Measurements from ENCODE around the gene LGALS9.

Gene LGALS9

GRCh38 chr17:27630607-27631410 is at the start of gene LGALS9:
TSS of gene LGALS9 (plus strand) at chr17:27631188. CDS start at chr17:27631266, 78 bp downstream.
- DNase-seq, result no peak

- DNase-seq, result no peak
Measured at GRCh38 chr17:27582696-27583095, 48.3 kb upstream of the LGALS9 start.

- DNase-seq, result no peak
Measured at GRCh38 chr17:27585153-27585681, 45.8 kb upstream of the LGALS9 start.

- DNase-seq, result no peak
Measured at GRCh38 chr17:27585792-27586191, 45.2 kb upstream of the LGALS9 start.

- DNase-seq, result no peak
Measured at GRCh38 chr17:27586203-27586721, 44.7 kb upstream of the LGALS9 start.

DNA sequence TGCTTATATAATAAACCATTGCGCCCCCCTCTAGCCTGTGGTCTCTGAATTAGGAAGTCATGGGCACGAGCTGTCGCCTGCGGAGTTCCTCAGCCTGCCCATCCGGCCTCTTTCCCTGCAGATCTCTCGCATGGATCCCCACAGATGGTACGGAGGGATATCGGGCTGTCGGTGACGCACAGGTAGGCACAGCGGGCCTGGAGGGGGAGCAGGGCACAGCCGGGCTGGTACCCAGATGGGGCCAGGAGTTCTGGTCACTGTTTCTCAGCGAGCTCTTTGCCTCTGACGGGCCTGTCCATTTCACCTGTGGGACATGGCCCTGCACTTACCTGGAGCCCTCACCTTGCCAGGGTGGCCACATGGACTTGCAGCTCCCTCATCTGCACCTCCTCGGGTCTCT is 42.6 kb upstream of the LGALS9 start:
- DNase-seq, result no peak

DNA sequence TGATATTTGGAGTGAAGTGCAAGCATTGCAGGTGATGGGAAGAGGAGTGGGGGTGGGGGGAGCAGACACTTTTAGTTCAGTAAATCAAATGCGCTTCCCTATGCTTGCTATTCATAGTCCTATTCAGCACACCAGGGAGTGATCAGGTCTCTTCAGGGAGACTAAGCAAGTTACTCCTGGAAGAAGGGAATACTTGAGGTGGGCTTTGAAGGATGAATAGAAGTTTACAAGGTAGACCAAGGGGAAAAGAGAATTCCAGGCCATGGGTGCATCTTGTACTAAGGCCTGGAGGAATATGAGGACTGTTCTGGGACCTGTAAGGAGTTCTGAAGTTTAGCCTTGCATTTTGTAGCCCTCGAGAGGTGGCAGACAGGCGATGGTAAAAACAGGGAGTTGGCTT is 40.1 kb upstream of the LGALS9 start:
- DNase-seq, result no peak

DNA sequence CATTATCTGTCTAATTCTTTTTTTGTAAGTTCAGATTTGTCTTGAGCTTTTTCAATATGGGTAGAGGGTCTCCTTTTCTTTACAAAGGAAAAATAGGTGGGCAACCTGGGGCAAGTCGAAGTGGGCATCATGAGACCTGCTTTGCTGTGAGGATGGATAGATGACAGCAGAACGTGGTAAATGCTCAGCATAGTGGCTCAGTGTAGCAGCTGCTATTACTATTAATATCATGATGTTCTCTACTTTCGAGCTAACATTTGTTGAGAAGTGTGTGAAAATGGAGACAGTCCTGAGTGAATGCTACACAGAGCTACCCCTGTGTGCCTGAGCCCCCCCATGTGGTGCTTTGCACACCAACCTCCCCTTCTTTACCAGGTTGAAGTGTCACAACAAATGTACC is 39.0 kb upstream of the LGALS9 start:
- DNase-seq, result no peak

DNA sequence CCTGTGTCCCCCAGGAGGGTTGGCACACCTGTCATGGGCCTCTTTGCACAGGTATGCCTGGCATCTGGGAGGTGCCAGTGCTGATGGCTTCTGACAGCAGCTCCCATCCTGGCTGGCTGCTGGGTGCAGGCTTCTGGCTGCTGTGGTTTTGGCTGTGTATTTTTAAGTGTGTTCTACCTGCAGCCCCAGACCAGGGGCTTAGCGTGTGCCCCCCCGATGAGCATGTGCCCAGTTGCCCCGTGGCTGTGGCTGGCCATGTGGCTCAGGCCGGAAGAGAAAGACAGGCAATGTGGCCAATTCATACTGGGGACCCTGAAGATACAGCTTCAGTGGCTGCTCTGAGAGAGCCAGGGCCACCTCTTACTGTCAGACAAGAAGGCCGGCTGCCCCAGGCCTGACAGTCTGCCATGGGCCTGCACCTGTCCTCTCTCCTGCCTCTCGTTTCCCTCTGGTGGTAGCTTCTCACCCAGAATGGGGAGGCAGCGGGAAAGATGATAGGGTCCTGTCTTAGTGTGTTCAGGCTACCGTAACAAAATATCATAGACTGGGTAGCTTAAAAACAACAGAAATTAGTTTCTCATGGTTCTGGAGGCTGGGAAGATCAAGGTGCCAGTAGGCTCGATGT is 37.6 kb upstream of the LGALS9 start:
- no peak for DNase-seq

- DNase-seq, result no peak
Measured at GRCh38 chr17:27593857-27594255, 37.1 kb upstream of the LGALS9 start.

GRCh38 chr17:27595208-27595607 is 35.8 kb upstream of the LGALS9 start:
- no peak for DNase-seq

GRCh38 chr17:27596096-27596495 is 34.9 kb upstream of the LGALS9 start:
- no peak for DNase-seq

GRCh38 chr17:27596566-27597187 is 34.3 kb upstream of the LGALS9 start:
- no peak for DNase-seq

DNA sequence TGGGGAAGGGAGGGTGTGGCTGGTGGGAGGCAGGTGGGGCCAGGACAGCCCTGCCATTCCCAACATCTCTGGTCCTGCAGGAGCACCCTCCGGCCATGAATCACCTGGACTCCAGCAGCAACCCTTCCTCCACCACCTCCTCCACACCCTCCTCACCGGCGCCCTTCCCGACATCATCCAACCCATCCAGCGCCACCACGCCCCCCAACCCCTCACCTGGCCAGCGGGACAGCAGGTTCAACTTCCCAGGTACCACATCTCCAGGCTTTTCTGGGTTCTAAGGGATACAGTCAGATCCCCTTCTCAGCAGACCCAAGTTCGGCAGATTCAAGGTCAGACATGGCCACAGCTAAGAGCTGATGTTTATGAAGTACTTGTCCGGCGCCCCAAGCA is 33.8 kb upstream of the LGALS9 start:
- DNase-seq, result no peak

GRCh38 chr17:27597783-27598320 is 33.1 kb upstream of the LGALS9 start:
- no peak for DNase-seq

DNA sequence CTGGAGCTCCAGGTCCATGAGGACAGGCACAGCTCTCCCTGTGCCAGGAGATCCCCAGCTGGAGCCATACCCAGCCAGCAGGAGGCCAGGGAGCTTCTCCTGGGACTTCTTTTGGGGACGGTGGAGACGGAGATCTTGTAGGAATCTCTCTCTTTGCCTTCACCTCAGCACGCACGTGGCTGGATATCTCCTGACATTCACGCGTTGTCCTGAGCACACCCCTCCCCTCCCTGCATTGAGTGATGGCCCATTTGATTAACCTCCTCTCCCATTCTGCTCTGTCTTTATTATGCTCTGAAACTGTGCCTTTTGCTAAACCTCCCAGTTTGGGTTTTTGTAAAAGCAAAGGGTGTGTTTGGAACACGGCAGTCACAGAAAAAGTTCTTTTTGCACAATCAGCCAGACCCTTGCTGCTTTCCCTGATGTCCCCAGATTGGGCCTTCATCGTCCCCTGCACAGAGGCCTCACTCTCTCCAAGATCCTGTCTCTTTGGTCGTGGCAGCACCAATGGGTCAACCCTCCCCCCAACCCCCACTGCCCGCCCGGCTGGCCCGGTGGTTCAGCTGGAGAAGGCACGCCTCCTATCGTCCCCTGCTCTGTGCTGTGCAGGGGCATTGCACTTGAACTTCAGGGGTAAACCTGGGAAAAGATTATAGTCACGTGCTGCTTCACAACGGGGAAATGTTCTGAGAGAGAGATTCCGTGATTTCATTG is 32.5 kb upstream of the LGALS9 start:
- no peak for DNase-seq

- no peak for DNase-seq
Measured at GRCh38 chr17:27600471-27600870, 30.5 kb upstream of the LGALS9 start.

- DNase-seq, result peak; percentile 70
Measured at GRCh38 chr17:27601069-27601974, 29.7 kb upstream of the LGALS9 start.

- DNase-seq, result no peak
Measured at GRCh38 chr17:27601975-27602302, 29.0 kb upstream of the LGALS9 start.

DNA sequence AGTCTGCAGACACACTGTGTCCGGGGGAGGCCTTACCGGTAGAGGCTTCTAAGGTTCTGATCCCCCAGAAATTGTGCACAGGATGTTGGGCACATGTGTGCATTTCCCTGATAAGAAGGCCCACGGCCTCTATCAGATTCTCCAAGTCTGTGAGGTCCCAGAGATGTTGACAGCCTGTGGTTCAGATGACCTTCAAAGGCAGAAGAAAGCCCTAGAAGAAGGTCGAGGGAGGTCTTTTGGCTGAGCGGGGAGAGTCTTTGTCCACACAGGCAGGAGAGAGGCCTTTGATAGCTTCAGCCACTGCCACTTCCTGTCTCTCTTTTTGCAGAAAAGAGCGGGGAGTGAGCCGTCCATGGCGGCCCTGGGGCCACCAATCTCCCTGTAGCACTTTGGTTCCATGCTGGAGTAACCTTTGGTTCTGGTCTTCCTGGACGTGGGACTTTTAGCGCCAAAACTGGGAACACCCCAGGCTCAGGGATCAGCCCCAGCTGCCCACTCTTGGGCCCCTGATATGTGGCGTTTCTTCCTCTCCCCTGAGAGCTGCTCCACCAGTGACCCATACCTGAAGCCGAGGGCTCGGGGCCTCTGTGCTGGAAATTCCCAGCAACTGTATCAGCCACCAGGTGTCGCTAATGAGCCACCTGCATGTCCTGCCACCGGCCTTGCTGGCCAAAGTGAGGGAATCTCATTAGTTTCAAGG is 28.1 kb upstream of the LGALS9 start:
- peak; percentile 62 for DNase-seq

GRCh38 chr17:27603421-27603770 is 27.6 kb upstream of the LGALS9 start:
- DNase-seq, result no peak
